Fibroblast of mammary gland (primary cell): ENCODE data around the gene GNAZ.

ENCODE experiments used
- DNase-seq: peaks from one replicate; pipeline ENCODE4 v3.0.0-alpha.2; 2010; ENCODE audit warnings: low read depth
- H3K4me3 ChIP-seq: 2 replicates; pipeline ENCODE4 v1.5.1; 2011; ENCODE audit warnings: low read depth, mild to moderate bottlenecking, low read length, moderate library complexity; ENCODE audit not compliant: control insufficient read depth
- TF ChIP-seq, protein P1 (sequence below): conservative IDR thresholded peaks from 2 replicates; pipeline ENCODE4 v1.5.1; 2011; ENCODE audit warnings: low read depth, low read length, inconsistent platforms; ENCODE audit not compliant: control insufficient read depth, insufficient read depth

The GNAZ gene

DNA sequence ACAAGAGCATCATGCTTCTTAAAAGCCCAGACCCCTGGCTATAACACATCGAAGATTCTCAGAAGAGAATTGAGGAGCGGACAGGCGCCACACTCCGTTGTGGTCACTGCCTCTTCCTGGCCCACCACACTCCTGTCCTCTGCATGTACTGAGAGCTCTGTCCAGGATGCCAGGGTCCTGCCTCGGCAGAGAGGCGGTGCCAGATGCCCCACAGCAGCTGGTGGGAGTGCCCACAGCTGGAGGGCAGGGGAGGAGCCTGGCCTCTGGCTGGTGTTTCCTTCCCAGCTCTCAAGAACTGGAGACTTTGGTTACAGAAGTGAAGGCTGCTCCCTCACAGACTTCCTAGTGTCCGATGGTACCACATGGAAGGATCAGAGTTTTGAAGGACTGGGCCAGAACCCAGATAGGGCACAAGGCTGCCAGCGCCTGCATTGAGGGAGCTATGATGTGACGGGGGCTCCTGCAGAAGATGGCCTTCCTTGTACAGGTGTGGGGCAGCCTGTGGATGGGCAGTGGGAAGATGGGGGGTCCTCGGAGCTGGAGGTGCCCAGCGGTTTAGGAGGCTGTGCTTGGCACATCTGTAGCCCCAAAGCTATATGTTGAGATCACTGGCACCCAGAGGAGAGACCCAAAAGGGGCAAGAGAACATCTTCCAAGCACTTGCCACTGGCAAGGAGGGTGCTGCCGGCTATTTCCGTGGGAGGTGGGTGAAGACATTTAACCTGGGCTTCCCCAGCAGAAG, 52.1 kb downstream of the GNAZ start:
- H3K4me3 ChIP-seq: no peak overlapping the region
- no peak for DNase-seq
- TF ChIP-seq, protein P1, sequence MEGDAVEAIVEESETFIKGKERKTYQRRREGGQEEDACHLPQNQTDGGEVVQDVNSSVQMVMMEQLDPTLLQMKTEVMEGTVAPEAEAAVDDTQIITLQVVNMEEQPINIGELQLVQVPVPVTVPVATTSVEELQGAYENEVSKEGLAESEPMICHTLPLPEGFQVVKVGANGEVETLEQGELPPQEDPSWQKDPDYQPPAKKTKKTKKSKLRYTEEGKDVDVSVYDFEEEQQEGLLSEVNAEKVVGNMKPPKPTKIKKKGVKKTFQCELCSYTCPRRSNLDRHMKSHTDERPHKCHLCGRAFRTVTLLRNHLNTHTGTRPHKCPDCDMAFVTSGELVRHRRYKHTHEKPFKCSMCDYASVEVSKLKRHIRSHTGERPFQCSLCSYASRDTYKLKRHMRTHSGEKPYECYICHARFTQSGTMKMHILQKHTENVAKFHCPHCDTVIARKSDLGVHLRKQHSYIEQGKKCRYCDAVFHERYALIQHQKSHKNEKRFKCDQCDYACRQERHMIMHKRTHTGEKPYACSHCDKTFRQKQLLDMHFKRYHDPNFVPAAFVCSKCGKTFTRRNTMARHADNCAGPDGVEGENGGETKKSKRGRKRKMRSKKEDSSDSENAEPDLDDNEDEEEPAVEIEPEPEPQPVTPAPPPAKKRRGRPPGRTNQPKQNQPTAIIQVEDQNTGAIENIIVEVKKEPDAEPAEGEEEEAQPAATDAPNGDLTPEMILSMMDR: no peak

DNA sequence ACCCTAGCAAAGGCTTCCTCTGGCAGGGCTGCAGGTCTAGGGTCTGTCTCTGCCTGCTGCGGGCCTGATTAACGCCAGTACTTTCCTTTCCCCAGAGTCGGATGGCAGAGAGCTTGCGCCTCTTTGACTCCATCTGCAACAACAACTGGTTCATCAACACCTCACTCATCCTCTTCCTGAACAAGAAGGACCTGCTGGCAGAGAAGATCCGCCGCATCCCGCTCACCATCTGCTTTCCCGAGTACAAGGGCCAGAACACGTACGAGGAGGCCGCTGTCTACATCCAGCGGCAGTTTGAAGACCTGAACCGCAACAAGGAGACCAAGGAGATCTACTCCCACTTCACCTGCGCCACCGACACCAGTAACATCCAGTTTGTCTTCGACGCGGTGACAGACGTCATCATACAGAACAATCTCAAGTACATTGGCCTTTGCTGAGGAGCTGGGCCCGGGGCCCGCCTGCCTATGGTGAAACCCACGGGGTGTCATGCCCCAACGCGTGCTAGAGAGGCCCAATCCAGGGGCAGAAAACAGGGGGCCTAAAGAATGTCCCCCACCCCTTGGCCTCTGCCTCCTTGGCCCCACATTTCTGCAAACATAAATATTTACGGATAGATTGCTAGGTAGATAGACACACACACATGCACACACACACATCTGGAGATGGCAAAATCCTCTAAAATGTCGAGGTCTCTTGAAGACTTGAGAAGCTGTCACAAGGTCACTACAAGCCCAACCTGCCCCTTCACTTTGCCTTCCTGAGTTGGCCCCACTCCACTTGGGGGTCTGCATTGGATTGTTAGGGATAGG, 52.9 kb downstream of the GNAZ start:
- no peak overlapping the region for H3K4me3 ChIP-seq
- no peak for DNase-seq
- TF ChIP-seq, protein P1: no peak

DNA sequence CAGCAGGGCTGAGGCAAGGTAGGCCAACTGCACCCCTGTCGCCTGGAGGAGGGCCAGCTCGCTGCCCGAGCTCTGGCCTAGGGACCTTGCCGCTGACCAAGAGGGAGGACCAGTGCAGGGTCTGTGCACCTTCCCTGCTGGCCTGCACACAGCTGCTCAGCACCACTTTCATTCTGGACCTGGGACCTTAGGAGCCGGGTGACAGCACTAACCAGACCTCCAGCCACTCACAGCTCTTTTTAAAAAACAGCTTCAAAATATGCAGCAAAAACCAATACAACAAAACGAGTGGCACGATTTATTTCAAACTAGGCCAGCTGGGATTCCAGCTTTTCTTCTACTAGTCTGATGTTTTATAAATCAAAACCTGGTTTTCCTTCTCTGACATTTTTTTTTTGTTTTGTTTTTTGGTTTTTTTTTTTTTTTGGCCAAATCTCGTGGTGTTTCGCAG, 53.5 kb downstream of the GNAZ start:
- DNase-seq: no peak
- TF ChIP-seq, protein P1: no peak
- H3K4me3 ChIP-seq: no peak overlapping the region

DNA sequence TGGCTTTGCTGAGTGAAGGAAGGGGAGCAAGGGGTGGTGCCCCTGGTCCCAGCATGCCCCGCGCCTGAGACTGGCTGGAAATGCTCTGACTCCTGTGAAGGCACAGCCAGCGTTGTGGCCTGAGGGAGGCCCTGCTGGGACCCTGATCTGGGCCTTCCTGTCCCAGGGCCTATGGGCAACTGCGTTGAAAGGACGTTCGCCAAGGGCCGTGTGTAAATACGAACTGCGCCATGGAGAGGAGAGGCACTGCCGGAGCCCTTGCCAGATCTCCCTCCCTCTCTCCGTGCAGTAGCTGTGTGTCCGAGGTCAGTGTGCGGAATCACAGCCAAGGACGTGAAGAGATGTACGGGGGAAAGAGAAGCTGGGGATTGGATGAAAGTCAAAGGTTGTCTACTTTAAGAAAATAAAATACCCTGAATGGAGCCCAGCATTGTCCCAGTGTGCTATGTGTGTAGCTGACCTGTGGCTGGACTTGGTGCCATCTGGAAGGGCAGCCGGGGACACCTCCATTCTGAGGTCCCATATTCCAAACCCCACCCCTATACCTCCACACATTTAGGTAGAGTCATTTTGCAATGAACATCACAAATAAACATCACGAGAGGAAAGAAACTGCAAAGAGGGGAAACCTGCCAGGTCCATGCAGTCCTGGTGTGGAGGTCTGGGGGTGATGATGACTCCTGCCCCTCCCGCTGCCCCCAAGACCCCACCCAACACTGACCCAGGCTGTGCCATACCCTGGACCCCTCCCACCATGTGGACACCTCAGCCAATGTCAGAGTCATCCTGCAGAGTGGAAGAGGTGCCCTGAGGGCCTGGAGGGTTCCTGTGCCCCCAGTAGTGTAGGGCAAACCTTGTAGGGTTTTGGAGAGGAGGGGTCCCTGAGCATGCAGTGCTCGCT, 54.5 kb downstream of the GNAZ start:
- no peak for DNase-seq
- no peak overlapping the region for H3K4me3 ChIP-seq
- TF ChIP-seq, protein P1: no peak

DNA sequence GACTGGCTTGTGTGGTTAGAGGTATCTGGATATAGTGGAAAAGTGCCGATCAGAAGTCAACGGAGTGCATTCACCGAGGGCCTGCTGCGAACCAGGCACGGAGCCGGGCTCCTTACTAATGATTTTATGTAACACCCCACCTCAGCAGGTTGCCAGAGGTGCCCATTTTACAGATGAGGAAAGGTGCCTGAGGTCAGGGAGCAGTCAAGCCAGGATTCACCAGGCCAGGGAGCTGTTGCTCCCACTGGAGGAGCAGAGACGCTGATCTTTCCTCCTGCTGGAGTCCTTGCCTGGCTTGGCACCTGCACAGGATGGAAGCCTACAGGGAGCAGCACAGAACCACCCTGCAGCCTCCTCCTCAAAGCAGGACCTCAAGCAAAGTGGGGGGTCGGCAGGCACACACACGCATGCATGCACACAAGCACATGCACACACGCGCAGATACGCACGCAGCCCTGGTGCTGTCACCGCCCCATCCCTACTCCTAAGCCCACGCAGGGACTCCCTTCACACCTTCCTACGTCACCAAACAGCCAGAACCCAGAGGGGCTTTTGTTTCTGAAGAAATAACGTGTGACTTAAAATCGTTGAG, 55.3 kb downstream of the GNAZ start:
- H3K4me3 ChIP-seq: no peak overlapping the region
- DNase-seq: no peak
- TF ChIP-seq, protein P1: no peak
